Measurements from ENCODE around the gene ATOSB.

ATOSB gene

GRCh38 chr9:35079041-35079425, 36.6 kb downstream of the ATOSB start:
- POLR2A ChIA-PET = interaction anchor here (1.0 to 4.1 kb wide), 7 partner anchors 8 to 28 kb away, joined by 3 to 28 read pairs (median 6); partner anchors contain the start of genes PIGO, STOML2 and VCP
- TF ChIP-seq NFRKB (IDR thresholded peaks at IDR 0.05) (no peak), SUZ12 (IDR thresholded peaks at IDR 0.05) (no peak), ARNT (IDR thresholded peaks at IDR 0.05) (no peak), LEF1 (IDR thresholded peaks at IDR 0.05; ENCODE audit: borderline replicate concordance) (no peak)
- CTCF ChIA-PET = interaction anchor here (0.6 kb wide), 1 partner anchor 16 kb away, joined by 3 read pairs; no protein-coding TSS in a partner anchor
- DNase-seq (ENCODE audit: extremely low spot score) = no peak

- CTCF ChIA-PET = no interaction called here
- POLR2A ChIA-PET = interaction anchor here (3.0 kb wide), 1 partner anchor 24 kb away, joined by 18 read pairs; the partner anchor contains the start of gene STOML2
Observed at GRCh38 chr9:35078066-35078465, 37.6 kb downstream of the ATOSB start.

GRCh38 chr9:35076848-35077247, 38.8 kb downstream of the ATOSB start:
- ChIA-PET CTCF (no interaction called here), POLR2A (interaction anchor here (0.6 kb wide), 1 partner anchor 14 kb away, joined by 4 read pairs; no protein-coding TSS in a partner anchor)
- no peak for TF ChIP-seq HDGF (IDR thresholded peaks at IDR 0.05; ENCODE audit: borderline replicate concordance)
- no peak for TF ChIP-seq FOXA1 (IDR thresholded peaks at IDR 0.05)
- no peak for TF ChIP-seq LEF1 (IDR thresholded peaks at IDR 0.05; ENCODE audit: borderline replicate concordance)
- TF ChIP-seq L3MBTL2 (conservative IDR thresholded peaks at IDR 0.05) = no peak
- no peak for TF ChIP-seq TARDBP (IDR thresholded peaks at IDR 0.05)
- no peak for TF ChIP-seq ARNT (IDR thresholded peaks at IDR 0.05)
- no peak for TF ChIP-seq FOXM1 (IDR thresholded peaks at IDR 0.05; ENCODE audit: borderline replicate concordance)
- TF ChIP-seq BHLHE40 (IDR thresholded peaks at IDR 0.05; ENCODE audit: borderline replicate concordance) = no peak
- TF ChIP-seq SP1 (IDR thresholded peaks at IDR 0.05) = no peak
- no peak for TF ChIP-seq FOXK2 (IDR thresholded peaks at IDR 0.05)
- TF ChIP-seq ELF4 (IDR thresholded peaks at IDR 0.05) = no peak
- TF ChIP-seq ZNF384 (IDR thresholded peaks at IDR 0.05) = no peak
- no peak for TF ChIP-seq PKNOX1 (IDR thresholded peaks at IDR 0.05)
- no peak for TF ChIP-seq NFRKB (IDR thresholded peaks at IDR 0.05)
- no peak for DNase-seq (ENCODE audit: extremely low spot score)

More at GRCh38 chr9:35078066-35078465, 37.6 kb downstream of the ATOSB start:
- no peak for TF ChIP-seq ELF4 (IDR thresholded peaks at IDR 0.05)
- no peak for DNase-seq (ENCODE audit: extremely low spot score)

- POLR2A ChIA-PET = no interaction called here
- CTCF ChIA-PET = no interaction called here
- TF ChIP-seq HDGF (IDR thresholded peaks at IDR 0.05; ENCODE audit: borderline replicate concordance) = no peak
- TF ChIP-seq SUZ12 (IDR thresholded peaks at IDR 0.05) = no peak
- TF ChIP-seq TARDBP (IDR thresholded peaks at IDR 0.05) = no peak
- no peak for TF ChIP-seq ELF4 (IDR thresholded peaks at IDR 0.05)
- TF ChIP-seq FOXA1 (IDR thresholded peaks at IDR 0.05) = no peak
- no peak for TF ChIP-seq PKNOX1 (IDR thresholded peaks at IDR 0.05)
- no peak for TF ChIP-seq ZNF384 (IDR thresholded peaks at IDR 0.05)
- no peak for TF ChIP-seq NFRKB (IDR thresholded peaks at IDR 0.05)
- TF ChIP-seq FOXK2 (IDR thresholded peaks at IDR 0.05) = no peak
- TF ChIP-seq ARNT (IDR thresholded peaks at IDR 0.05) = no peak
- no peak for DNase-seq (ENCODE audit: extremely low spot score)
Observed at GRCh38 chr9:35075358-35075757, 40.3 kb downstream of the ATOSB start.

GRCh38 chr9:35074791-35075190, 40.9 kb downstream of the ATOSB start:
- ChIA-PET CTCF (no interaction called here), POLR2A (no interaction called here)
- no peak for TF ChIP-seq CTBP1 (IDR thresholded peaks at IDR 0.05; ENCODE audit: borderline replicate concordance)
- TF ChIP-seq ARNT (IDR thresholded peaks at IDR 0.05) = no peak
- no peak for TF ChIP-seq SP1 (IDR thresholded peaks at IDR 0.05)
- TF ChIP-seq FOXK2 (IDR thresholded peaks at IDR 0.05) = no peak
- no peak for TF ChIP-seq ZNF384 (IDR thresholded peaks at IDR 0.05)
- no peak for TF ChIP-seq SUZ12 (IDR thresholded peaks at IDR 0.05)
- no peak for DNase-seq (ENCODE audit: extremely low spot score)

- ChIA-PET POLR2A (no interaction called here), CTCF (no interaction called here)
- no peak for DNase-seq (ENCODE audit: extremely low spot score)
- no peak for TF ChIP-seq LEF1 (IDR thresholded peaks at IDR 0.05; ENCODE audit: borderline replicate concordance)
- no peak for TF ChIP-seq TARDBP (IDR thresholded peaks at IDR 0.05)
- TF ChIP-seq ARNT (IDR thresholded peaks at IDR 0.05) = no peak
- no peak for TF ChIP-seq NFRKB (IDR thresholded peaks at IDR 0.05)
Observed at GRCh38 chr9:35074141-35074540, 41.5 kb downstream of the ATOSB start.

GRCh38 chr9:35073279-35073612, 42.4 kb downstream of the ATOSB start:
- DNase-seq (ENCODE audit: extremely low spot score) = no peak
- TF ChIP-seq FOXM1 (IDR thresholded peaks at IDR 0.05; ENCODE audit: borderline replicate concordance) = no peak
- TF ChIP-seq ELF4 (IDR thresholded peaks at IDR 0.05) = no peak
- TF ChIP-seq SUZ12 (IDR thresholded peaks at IDR 0.05) = no peak
- no peak for TF ChIP-seq FOXA1 (IDR thresholded peaks at IDR 0.05)
- TF ChIP-seq PKNOX1 (IDR thresholded peaks at IDR 0.05) = no peak
- TF ChIP-seq BHLHE40 (IDR thresholded peaks at IDR 0.05; ENCODE audit: borderline replicate concordance) = no peak
- no peak for TF ChIP-seq HDGF (IDR thresholded peaks at IDR 0.05; ENCODE audit: borderline replicate concordance)
- TF ChIP-seq FOXK2 (IDR thresholded peaks at IDR 0.05) = no peak
- no peak for TF ChIP-seq NFRKB (IDR thresholded peaks at IDR 0.05)
- no peak for TF ChIP-seq ARNT (IDR thresholded peaks at IDR 0.05)
- no peak for TF ChIP-seq ZNF384 (IDR thresholded peaks at IDR 0.05)
- TF ChIP-seq SP1 (IDR thresholded peaks at IDR 0.05) = no peak
- POLR2A ChIA-PET = no interaction called here
- CTCF ChIA-PET = no interaction called here
